Stimulated activated naive CD8-positive, alpha-beta T cell treated with anti-CD3 and anti-CD28 coated beads, Interleukin-15, Interleukin-2, amounts not matched to agents 100 ng/mL and 50 ng/mL, for 24 hours (primary cell): ENCODE data around the gene CNTD1.

Source experiments
- H3K27ac Mint-ChIP-seq: one replicate; pipeline ENCODE4 v1.8.0; 2021; ENCODE audit warnings: mild to moderate bottlenecking, mixed read lengths
- H3K27me3 Mint-ChIP-seq: one replicate; pipeline ENCODE4 v1.8.0; 2021; ENCODE audit warnings: mixed read lengths
- H3K36me3 Mint-ChIP-seq: one replicate; pipeline ENCODE4 v1.8.0; 2021; ENCODE audit warnings: low read depth, mixed read lengths
- H3K4me1 Mint-ChIP-seq: one replicate; pipeline ENCODE4 v1.8.0; 2021; ENCODE audit warnings: low read depth, mixed read lengths
- H3K4me3 Mint-ChIP-seq: one replicate; pipeline ENCODE4 v1.8.0; 2021; ENCODE audit warnings: mild to moderate bottlenecking, mixed read lengths
- H3K9me3 Mint-ChIP-seq: one replicate; pipeline ENCODE4 v1.8.0; 2021; ENCODE audit warnings: mixed read lengths

Gene CNTD1

GRCh38 chr17:42814633-42815399 is 16.2 kb downstream of the CNTD1 start:
- Mint-ChIP-seq H3K27ac (no peak overlapping the region), H3K36me3 (peaks cover 70% of the 10 kb centered on the region), H3K9me3 (no peaks in the 10 kb centered on the region), H3K4me3 (no peak overlapping the region), H3K4me1 (no peaks in the 10 kb centered on the region), H3K27me3 (no peaks in the 10 kb centered on the region)

GRCh38 chr17:42817866-42818265 is 19.2 kb downstream of the CNTD1 start:
- H3K9me3 Mint-ChIP-seq = no peaks in the 10 kb centered on the region
- peaks cover 25% of the 10 kb centered on the region for H3K4me1 Mint-ChIP-seq
- H3K27ac Mint-ChIP-seq = no peak overlapping the region
- H3K27me3 Mint-ChIP-seq = no peaks in the 10 kb centered on the region
- H3K36me3 Mint-ChIP-seq = peaks cover 69% of the 10 kb centered on the region
- H3K4me3 Mint-ChIP-seq = no peak overlapping the region

DNA sequence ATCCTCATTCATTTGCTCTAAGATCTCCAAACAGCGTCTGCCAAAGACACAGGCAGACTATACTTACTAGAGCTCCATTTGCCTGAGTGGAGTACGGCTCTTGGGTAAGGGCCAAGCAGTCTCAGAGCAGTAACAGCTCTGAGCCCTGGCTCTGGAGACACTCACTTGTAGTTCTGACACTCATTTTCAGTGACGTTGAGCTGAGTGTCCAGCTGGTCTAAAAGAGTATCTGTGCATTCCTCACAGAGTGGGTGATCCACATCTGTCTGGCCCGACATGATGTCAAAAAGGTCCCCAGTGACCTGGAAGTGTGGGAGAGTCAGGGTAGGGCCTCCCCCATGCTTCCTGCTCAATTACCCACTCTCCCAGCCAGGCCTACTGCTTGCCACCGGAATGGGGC is 19.7 kb downstream of the CNTD1 start:
- Mint-ChIP-seq H3K27ac (no peak overlapping the region), H3K36me3 (peaks cover 68% of the 10 kb centered on the region), H3K27me3 (no peaks in the 10 kb centered on the region), H3K4me1 (peaks cover 29% of the 10 kb centered on the region), H3K9me3 (no peaks in the 10 kb centered on the region), H3K4me3 (no peak overlapping the region)

GRCh38 chr17:42819939-42820535 is 21.4 kb downstream of the CNTD1 start:
- Mint-ChIP-seq H3K4me3 (no peak overlapping the region), H3K36me3 (peaks cover 58% of the 10 kb centered on the region), H3K27me3 (no peaks in the 10 kb centered on the region), H3K27ac (no peak overlapping the region), H3K4me1 (peaks cover 37% of the 10 kb centered on the region), H3K9me3 (no peaks in the 10 kb centered on the region)

DNA sequence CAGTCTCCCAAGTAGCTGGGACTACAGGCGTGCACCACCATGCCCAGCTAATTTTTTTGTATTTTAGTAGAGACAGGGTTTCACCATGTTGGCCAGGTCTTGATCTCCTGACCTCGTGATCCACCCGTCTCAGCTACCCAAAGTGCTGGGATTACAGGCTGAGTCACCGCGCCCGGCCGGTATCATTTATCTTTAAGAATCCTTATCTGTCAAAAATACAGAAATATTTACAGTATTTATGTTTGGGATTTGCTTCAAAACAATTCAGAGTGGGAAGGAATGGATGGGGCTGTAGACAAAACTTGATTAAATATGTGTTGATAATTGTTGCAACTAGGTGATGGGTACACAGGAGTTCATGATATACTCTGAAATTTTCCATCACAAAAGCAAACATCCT is 22.5 kb downstream of the CNTD1 start:
- H3K4me1 Mint-ChIP-seq = peaks cover 37% of the 10 kb centered on the region
- H3K27ac Mint-ChIP-seq = no peak overlapping the region
- peaks cover 46% of the 10 kb centered on the region for H3K36me3 Mint-ChIP-seq
- H3K9me3 Mint-ChIP-seq = no peaks in the 10 kb centered on the region
- no peak overlapping the region for H3K4me3 Mint-ChIP-seq
- H3K27me3 Mint-ChIP-seq = no peaks in the 10 kb centered on the region

GRCh38 chr17:42827472-42827871 is 28.8 kb downstream of the CNTD1 start:
- Mint-ChIP-seq H3K36me3 (peaks cover 4% of the 10 kb centered on the region), H3K27me3 (no peaks in the 10 kb centered on the region), H3K4me3 (no peak overlapping the region), H3K27ac (no peak overlapping the region), H3K4me1 (peaks cover 24% of the 10 kb centered on the region), H3K9me3 (no peaks in the 10 kb centered on the region)

- H3K36me3 Mint-ChIP-seq = peaks cover 14% of the 10 kb centered on the region
- H3K27ac Mint-ChIP-seq = peak overlapping the region; percentile 0
- no peaks in the 10 kb centered on the region for H3K27me3 Mint-ChIP-seq
- peaks cover 25% of the 10 kb centered on the region for H3K4me1 Mint-ChIP-seq
- H3K4me3 Mint-ChIP-seq = no peak overlapping the region
- H3K9me3 Mint-ChIP-seq = no peaks in the 10 kb centered on the region
These were observed 32.3 kb downstream of the CNTD1 start for GRCh38 chr17:42830971-42831370.

- peak overlapping the region; percentile 97 for H3K4me3 Mint-ChIP-seq
- H3K27me3 Mint-ChIP-seq = no peaks in the 10 kb centered on the region
- peaks cover 30% of the 10 kb centered on the region for H3K4me1 Mint-ChIP-seq
- H3K27ac Mint-ChIP-seq = peak overlapping the region; percentile 99
- H3K36me3 Mint-ChIP-seq = peaks cover 22% of the 10 kb centered on the region
- no peaks in the 10 kb centered on the region for H3K9me3 Mint-ChIP-seq
These were observed 33.7 kb downstream of the CNTD1 start for GRCh38 chr17:42832213-42832933.

- H3K27me3 Mint-ChIP-seq = no peaks in the 10 kb centered on the region
- H3K27ac Mint-ChIP-seq = peak within 1 kb of the TSS; percentile 99
- H3K4me3 Mint-ChIP-seq = peak within 1 kb of the TSS; percentile 97
- H3K9me3 Mint-ChIP-seq = no peaks in the 10 kb centered on the region
- peaks cover 34% of the 10 kb centered on the region for H3K4me1 Mint-ChIP-seq
- peaks cover 30% of the 10 kb centered on the region for H3K36me3 Mint-ChIP-seq
These were observed 34.5 kb downstream of the CNTD1 start, which contains the start of gene PSME3 for GRCh38 chr17:42832934-42833766. Gene PSME3, plus strand, starts transcription at chr17:42833397. Its CDS starts 235 bp downstream, at chr17:42833632.

DNA sequence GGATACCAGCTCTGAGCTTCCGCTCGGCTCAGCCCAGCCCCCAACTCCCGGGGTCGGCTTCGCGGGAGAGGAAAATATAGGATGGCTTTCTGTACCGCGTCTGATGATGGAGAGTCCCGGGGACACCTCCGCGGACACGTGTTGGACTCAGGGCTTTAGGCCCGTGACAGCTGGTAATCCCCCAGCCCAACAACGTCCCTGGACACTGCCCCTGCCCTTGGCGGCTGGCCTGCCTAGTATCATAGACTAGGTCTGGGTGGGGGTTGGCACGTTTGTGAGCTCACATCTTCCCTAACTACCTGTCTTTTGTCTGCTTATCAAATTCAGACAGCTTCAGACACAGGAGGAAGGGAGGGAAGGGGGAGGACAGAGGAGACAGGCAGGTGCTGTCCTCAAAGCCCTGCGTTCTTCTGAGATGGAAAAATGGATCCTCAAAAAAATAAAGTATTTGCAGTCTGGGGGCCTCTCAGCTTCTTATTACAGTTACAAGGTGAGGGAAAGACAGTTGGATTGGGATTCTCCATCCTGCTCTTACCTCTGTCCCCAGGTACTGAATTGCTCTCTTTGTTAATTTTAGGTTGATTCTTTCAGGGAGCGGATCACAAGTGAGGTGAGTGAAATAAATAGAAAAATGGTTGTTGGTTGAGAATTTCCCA is 35.2 kb downstream of the CNTD1 start:
- H3K4me1 Mint-ChIP-seq = peaks cover 34% of the 10 kb centered on the region
- H3K9me3 Mint-ChIP-seq = no peaks in the 10 kb centered on the region
- H3K27ac Mint-ChIP-seq = peak overlapping the region; percentile 99
- peaks cover 36% of the 10 kb centered on the region for H3K36me3 Mint-ChIP-seq
- H3K4me3 Mint-ChIP-seq = peak overlapping the region; percentile 97
- no peaks in the 10 kb centered on the region for H3K27me3 Mint-ChIP-seq

GRCh38 chr17:42835732-42836131 is 37.1 kb downstream of the CNTD1 start:
- Mint-ChIP-seq H3K27me3 (no peaks in the 10 kb centered on the region), H3K4me3 (no peak overlapping the region), H3K4me1 (peaks cover 38% of the 10 kb centered on the region), H3K27ac (no peak overlapping the region), H3K36me3 (peaks cover 43% of the 10 kb centered on the region), H3K9me3 (no peaks in the 10 kb centered on the region)

DNA sequence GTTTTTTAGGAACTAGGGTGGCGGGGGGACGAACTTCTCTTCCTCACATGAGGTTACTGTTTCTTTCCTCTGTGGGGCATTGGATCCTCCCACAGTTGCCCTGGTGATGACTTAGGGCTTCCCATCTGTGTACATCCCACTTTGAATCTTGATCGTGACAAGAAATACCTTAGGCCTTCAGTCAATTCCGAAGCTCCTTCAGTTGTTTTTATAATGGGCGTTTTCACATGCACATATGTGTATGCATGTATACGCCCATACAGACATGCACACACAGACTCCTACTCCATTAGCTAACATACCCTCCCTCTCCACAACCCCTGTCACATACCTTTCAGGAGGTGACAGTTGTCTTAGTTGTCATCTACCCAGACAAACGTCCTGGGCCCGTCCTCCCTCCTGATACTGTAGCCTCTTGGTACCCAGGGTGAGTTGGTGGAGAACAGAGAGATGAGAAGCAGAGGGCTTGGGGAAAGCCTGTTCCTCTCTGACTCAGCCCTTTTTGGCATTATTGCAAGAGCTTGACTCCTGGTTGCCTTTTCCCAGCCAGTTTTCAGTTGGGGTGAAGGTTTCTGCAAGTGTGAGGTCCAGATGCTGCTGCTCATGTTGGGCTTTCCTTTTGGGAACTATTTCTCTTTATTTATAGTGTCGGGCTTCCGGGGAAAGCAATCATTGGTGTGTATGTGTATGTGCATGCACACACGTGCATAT is 43.5 kb downstream of the CNTD1 start:
- Mint-ChIP-seq H3K27me3 (no peaks in the 10 kb centered on the region), H3K36me3 (peaks cover 68% of the 10 kb centered on the region), H3K4me1 (peaks cover 32% of the 10 kb centered on the region), H3K9me3 (no peaks in the 10 kb centered on the region), H3K4me3 (no peak overlapping the region), H3K27ac (no peak overlapping the region)

DNA sequence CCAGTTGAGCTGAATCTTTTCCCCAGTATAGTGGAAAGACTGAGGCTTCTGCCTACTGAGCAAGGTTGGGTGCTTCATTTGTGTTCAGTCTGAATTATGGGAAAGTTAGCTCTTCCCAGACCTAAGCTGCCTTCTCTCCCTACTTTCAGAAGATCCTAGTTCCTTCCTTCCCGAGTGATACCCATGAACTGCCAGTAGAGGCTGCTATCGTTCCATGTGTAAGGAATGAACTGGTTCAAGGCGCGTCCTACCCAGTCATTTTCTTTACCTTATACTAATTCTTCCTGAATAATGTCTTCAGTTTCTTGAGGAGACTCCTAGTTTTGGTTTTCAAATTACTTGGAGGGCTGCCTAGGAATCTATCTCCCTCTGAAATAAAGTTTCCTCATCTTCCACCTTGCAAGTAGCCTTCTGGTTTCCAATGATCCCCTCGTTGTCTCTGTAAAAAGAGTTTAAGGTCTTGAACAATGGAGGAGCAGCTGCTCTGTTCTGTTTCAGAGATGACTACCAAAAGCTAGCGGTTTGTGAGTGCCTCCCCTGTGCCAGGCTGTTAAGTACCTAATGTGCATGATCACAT is 44.8 kb downstream of the CNTD1 start:
- peaks cover 57% of the 10 kb centered on the region for H3K36me3 Mint-ChIP-seq
- no peaks in the 10 kb centered on the region for H3K27me3 Mint-ChIP-seq
- H3K9me3 Mint-ChIP-seq = no peaks in the 10 kb centered on the region
- no peak overlapping the region for H3K27ac Mint-ChIP-seq
- H3K4me1 Mint-ChIP-seq = peaks cover 29% of the 10 kb centered on the region
- no peak overlapping the region for H3K4me3 Mint-ChIP-seq
